Activated CD8-positive, alpha-beta memory T cell treated with anti-CD3 and anti-CD28 coated beads, Interleukin-2, amount 50 U/mL, for 4 hours (primary cell): ENCODE data around the gene DTNBP1.

Source experiments
- DNase-seq: peaks from one replicate; pipeline ENCODE4 v3.0.0-alpha.2; 2020

DTNBP1 gene

GRCh38 chr6:15473741-15474161, 189.1 kb downstream of the DTNBP1 start:
- DNase-seq, result no peak

- DNase-seq, result no peak
These were observed 189.7 kb downstream of the DTNBP1 start for GRCh38 chr6:15473174-15473573.
